Fibroblast of mammary gland (primary cell): Measurements from ENCODE around the gene VSTM4.

Source experiments
- DNase-seq: peaks from one replicate; pipeline ENCODE4 v3.0.0-alpha.2; 2010; ENCODE audit warnings: low read depth
- H3K4me3 ChIP-seq: 2 replicates; pipeline ENCODE4 v1.5.1; 2011; ENCODE audit warnings: low read depth, mild to moderate bottlenecking, low read length, moderate library complexity; ENCODE audit not compliant: control insufficient read depth
- TF ChIP-seq, protein P1 (sequence below): conservative IDR thresholded peaks from 2 replicates; pipeline ENCODE4 v1.5.1; 2011; ENCODE audit warnings: low read depth, low read length, inconsistent platforms; ENCODE audit not compliant: control insufficient read depth, insufficient read depth

VSTM4 gene

DNA sequence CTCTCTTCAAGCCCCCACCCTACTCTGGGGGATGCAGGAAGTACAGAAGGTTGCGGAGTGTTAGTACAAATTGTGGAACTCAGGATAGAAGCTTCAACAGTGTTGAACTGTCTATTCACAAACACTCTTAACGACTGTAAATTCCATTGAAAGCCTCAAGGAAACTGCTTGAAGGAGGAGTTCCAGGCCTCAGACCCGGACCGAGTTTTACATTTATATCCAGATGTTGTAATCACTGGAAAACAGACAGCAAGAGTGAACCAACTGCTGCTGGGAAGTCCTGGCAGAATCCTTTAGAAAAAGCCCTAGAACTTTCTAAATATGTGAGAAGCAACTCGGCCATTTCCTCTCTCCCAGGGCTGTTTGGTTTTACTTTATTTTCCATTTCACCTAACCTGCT is 91.6 kb downstream of the VSTM4 start:
- peak; percentile 10 for DNase-seq
- no peak overlapping the region for H3K4me3 ChIP-seq
- TF ChIP-seq, protein P1, sequence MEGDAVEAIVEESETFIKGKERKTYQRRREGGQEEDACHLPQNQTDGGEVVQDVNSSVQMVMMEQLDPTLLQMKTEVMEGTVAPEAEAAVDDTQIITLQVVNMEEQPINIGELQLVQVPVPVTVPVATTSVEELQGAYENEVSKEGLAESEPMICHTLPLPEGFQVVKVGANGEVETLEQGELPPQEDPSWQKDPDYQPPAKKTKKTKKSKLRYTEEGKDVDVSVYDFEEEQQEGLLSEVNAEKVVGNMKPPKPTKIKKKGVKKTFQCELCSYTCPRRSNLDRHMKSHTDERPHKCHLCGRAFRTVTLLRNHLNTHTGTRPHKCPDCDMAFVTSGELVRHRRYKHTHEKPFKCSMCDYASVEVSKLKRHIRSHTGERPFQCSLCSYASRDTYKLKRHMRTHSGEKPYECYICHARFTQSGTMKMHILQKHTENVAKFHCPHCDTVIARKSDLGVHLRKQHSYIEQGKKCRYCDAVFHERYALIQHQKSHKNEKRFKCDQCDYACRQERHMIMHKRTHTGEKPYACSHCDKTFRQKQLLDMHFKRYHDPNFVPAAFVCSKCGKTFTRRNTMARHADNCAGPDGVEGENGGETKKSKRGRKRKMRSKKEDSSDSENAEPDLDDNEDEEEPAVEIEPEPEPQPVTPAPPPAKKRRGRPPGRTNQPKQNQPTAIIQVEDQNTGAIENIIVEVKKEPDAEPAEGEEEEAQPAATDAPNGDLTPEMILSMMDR: no peak

DNA sequence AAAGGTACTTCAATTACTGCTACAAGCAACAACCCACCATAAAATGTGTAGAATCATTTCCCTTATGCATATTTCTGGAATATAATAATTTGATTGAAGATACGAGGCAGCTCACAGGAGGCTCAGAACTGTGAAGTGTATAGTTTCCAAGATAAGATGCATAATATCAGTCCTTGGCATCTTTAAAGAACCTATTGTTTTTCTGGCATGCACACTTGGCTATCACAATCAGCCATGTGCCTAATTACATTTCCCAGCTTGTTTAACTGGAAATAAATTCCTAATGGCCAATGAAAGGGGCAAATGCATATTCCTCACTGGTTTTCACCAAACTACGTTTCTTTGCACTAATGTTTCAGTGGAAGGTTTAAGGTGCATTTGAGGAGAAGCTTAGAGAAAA is 92.3 kb downstream of the VSTM4 start:
- no peak for DNase-seq
- no peak overlapping the region for H3K4me3 ChIP-seq
- TF ChIP-seq, protein P1: no peak

DNA sequence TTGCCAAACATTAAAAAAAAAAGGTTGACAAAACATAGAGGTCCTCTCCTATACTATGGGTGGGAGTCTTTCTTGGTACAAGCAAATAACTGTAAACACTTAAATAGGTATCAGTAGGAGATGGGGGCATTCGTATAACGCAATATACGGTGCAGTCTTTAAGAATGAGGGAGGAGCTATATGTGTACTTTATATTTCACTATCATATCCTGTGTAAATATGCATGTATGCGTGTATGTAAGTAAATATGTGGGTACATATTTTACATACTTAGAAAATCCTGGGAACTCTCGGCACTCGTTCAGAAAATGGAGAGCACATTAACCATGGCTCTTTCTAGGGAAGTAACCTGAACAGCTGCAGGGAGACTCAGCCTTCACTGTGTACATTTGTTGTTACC is 93.6 kb downstream of the VSTM4 start:
- DNase-seq: no peak
- TF ChIP-seq, protein P1: no peak
- H3K4me3 ChIP-seq: no peak overlapping the region

DNA sequence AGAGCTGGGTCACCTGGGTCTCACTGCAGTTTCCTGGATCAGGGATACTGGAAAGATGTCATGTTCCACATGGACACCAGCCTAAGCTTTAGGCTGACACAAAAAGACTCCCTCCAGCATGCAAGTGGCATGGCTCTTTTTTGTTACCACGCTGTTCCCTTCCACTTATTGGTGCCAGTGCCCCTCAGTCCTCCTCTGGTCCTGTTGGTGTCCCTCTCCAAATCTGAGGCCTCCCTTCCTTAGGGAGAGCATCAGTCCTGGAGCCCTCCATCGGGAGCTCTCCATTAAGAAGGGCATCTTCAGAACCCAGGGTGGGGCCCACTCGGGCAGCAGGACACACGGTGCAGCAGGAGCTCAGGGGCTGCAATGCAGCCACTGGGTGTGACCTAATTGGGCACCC is 99.6 kb downstream of the VSTM4 start:
- DNase-seq: no peak
- no peak overlapping the region for H3K4me3 ChIP-seq
- TF ChIP-seq, protein P1: no peak

DNA sequence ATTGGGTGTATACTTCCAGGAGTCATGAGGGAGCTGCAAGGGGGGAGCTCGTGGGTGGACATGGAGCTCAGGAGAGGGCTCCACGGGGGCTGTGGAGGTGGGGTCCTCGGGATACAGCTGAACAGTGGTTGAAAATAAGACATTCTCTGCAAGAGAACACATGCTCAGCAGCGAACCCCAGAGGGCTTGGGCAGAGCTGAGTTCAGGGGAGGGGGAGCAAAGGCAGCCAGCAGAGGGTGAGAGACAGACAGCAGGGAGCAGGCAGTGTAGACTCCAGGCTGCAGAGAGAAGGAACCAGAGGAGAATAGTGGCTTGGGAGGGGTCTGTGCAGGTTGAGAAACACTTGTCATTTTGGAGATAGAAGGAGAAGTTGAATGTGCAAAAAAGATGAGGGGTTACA is 102.7 kb downstream of the VSTM4 start:
- TF ChIP-seq, protein P1: no peak
- DNase-seq: no peak
- H3K4me3 ChIP-seq: no peak overlapping the region

DNA sequence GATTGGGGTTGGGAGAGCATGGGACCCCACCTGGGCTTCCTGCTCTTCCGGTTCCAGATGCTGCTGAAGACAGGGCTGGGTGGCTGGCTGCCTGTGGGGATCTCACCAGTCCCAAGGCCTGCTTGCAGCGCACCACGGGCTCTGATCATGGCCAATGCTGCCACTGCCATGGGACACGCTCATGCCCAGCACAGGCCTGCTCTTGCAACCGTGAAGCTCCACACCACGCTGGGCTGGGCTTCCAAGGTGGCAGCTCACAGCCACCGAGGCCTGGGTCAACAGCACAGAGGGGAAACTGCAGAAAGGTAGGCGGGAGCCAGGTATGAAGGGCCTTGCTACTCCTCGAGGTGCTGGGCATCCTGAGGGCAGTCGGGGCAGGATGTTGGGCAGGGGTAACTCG is 103.6 kb downstream of the VSTM4 start:
- no peak overlapping the region for H3K4me3 ChIP-seq
- TF ChIP-seq, protein P1: no peak
- no peak for DNase-seq

DNA sequence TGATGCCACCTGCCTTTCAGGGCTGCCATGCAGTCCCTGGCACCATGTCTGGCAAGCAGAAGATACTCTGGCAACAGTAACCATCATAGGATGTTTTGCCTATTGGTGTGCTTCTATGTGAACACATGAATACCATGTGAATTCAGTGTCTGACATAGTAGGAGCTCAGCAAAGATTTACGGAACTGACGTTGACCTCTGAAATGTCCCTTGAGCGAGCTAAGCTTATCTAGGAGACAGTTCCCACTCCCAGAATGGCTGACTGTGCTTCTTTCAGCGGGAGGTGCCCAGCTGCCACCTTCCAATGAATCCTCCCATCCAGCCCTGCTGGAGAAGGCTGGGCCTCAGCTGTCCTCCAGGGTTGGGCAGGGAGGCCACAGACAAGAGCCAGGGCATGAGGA is 104.5 kb downstream of the VSTM4 start:
- H3K4me3 ChIP-seq: no peak overlapping the region
- TF ChIP-seq, protein P1: no peak
- no peak for DNase-seq
